ENCODE results near the gene PHF21A. TPM values are rescaled to one million over a fixed set of nuclear protein-coding genes. Genes with fewer than 3 reads are reported as not detected.

The PHF21A gene
- total and polyA plus RNA-seq, 2 experiments from 2014 or later = 42.1 to 55.6 TPM

DNA sequence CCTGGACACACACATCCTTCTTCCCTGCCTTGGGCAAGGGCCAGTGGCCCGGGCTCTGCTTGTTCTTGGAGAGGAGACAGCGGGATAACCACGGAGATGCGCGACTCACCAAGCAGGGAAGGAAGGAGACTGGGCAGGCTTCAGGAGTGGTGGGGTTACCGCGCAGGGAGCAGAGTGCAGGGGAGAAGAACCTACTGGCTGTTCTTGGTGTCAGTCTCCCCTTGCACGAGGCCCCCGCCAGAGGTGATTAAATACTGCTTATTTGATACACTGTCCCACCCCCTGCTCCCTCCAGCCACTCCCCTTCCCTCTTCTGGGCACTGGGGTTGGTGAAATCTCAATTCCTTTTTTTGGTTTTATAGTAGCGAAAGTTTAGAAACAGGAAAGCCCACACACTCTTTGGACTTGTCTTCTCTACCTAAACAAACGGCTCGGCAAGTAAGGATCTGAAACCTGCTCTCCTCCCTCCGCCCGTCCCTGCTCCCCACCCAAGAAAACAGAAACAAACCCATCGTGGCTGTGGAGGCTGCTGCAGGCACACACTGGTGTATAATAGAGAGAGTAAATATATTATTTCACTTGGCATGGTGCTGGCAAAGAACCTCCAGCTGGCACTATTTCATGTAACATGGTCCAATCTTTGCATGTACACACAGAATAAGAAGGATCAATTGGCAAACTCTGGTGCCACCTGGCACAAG is 188.0 kb downstream of the PHF21A start:
- DNase-seq (ENCODE audit: low read depth in 1 of 2, low spot score in 1 of 2) = peak in 1 of 2 donors; percentile 15
- TF ChIP-seq, protein P1, sequence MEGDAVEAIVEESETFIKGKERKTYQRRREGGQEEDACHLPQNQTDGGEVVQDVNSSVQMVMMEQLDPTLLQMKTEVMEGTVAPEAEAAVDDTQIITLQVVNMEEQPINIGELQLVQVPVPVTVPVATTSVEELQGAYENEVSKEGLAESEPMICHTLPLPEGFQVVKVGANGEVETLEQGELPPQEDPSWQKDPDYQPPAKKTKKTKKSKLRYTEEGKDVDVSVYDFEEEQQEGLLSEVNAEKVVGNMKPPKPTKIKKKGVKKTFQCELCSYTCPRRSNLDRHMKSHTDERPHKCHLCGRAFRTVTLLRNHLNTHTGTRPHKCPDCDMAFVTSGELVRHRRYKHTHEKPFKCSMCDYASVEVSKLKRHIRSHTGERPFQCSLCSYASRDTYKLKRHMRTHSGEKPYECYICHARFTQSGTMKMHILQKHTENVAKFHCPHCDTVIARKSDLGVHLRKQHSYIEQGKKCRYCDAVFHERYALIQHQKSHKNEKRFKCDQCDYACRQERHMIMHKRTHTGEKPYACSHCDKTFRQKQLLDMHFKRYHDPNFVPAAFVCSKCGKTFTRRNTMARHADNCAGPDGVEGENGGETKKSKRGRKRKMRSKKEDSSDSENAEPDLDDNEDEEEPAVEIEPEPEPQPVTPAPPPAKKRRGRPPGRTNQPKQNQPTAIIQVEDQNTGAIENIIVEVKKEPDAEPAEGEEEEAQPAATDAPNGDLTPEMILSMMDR (IDR thresholded peaks at IDR 0.05; ENCODE audit: low read depth, low read length) = no peak
- Histone ChIP-seq H3K9me3 (ENCODE audit: low read depth) (no peaks in the 10 kb centered on the region), H3K27ac (peak overlapping the region; percentile 84), H3K4me3 (no peak overlapping the region), H3K4me1 (ENCODE audit: low read depth) (peaks cover 11% of the 10 kb centered on the region), H3K36me3 (peaks cover 46% of the 10 kb centered on the region), H3K27me3 (no peaks in the 10 kb centered on the region)

GRCh38 chr11:45932217-45932616 is 189.0 kb downstream of the PHF21A start:
- no peak overlapping the region for H3K4me3 ChIP-seq
- peaks cover 39% of the 10 kb centered on the region for H3K36me3 ChIP-seq
- peaks cover 11% of the 10 kb centered on the region for H3K4me1 ChIP-seq (ENCODE audit: low read depth)
- H3K9me3 ChIP-seq (ENCODE audit: low read depth) = no peaks in the 10 kb centered on the region
- no peak for DNase-seq (ENCODE audit: low read depth in 1 of 2, low spot score in 1 of 2)
- no peak overlapping the region for H3K27ac ChIP-seq
- TF ChIP-seq, protein P1 (IDR thresholded peaks at IDR 0.05; ENCODE audit: low read depth, low read length) = no peak
- H3K27me3 ChIP-seq = no peaks in the 10 kb centered on the region

DNA sequence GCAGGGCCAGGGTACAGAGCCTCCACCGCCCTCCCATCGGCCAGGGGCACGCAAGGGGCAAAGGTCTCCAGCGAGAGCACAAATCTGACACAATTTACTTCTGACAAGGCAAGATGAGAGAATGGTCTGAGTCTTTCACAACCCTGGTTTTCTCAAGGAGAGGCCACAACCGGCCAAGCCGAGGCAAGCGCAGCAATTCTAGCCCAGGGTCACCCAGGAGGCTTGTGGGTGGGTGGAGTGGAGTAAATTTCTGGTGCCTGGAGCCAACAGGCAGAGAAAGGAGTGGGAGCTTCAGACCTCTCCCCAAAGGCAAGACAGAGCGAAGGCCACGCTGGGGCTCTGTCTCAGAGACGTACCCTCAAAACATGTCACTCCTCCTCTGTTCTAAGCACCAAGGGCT is 189.5 kb downstream of the PHF21A start:
- Histone ChIP-seq H3K27me3 (no peaks in the 10 kb centered on the region), H3K4me1 (ENCODE audit: low read depth) (peaks cover 11% of the 10 kb centered on the region), H3K27ac (peak overlapping the region; percentile 39), H3K9me3 (ENCODE audit: low read depth) (no peaks in the 10 kb centered on the region), H3K4me3 (no peak overlapping the region), H3K36me3 (peaks cover 39% of the 10 kb centered on the region)
- DNase-seq (ENCODE audit: low read depth in 1 of 2, low spot score in 1 of 2) = no peak
- TF ChIP-seq, protein P1 (IDR thresholded peaks at IDR 0.05; ENCODE audit: low read depth, low read length) = no peak

GRCh38 chr11:45930951-45931570 is 190.2 kb downstream of the PHF21A start:
- no peaks in the 10 kb centered on the region for H3K9me3 ChIP-seq (ENCODE audit: low read depth)
- H3K27ac ChIP-seq = peak overlapping the region; percentile 39
- H3K27me3 ChIP-seq = no peaks in the 10 kb centered on the region
- H3K36me3 ChIP-seq = peaks cover 37% of the 10 kb centered on the region
- TF ChIP-seq, protein P1 (IDR thresholded peaks at IDR 0.05; ENCODE audit: low read depth, low read length) = no peak
- H3K4me3 ChIP-seq = no peak overlapping the region
- H3K4me1 ChIP-seq (ENCODE audit: low read depth) = peaks cover 11% of the 10 kb centered on the region
- DNase-seq (ENCODE audit: low read depth in 1 of 2, low spot score in 1 of 2) = no peak

DNA sequence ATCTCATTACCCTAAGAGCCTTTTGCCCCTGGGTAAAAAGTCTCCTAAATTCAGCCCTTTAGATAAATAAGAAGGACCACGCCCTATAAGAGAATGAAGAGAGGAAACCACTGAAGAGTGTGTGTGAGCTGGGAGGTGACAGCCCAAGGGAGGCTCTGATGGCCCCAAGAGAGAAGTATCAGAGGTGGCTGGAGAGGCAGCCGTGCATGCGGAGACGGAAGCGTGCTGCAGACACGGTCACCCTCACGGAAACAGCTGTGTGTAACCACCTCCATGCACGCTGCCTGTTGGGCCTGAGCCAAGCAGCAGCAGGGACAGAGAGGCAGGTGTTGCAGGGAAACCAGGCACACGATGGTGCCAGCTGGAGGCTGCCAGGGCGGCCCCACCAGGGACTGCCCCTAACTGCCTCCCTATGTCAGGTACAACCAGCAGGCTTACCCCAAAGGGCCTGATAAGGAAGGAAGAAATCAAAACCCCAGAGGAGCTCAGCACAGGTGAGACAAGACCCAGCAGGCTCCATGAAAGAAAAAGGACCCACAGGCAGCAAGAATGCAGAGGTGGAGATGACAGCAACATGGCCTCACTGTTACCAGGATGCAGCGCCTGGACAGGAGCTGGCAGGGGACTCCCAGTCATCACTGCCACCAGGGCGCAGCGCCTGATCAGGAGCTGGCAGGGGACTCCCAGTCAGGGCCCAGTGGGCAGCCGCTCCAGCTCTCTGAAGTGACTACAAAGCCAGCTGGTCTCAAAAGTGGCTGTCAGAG is 191.0 kb downstream of the PHF21A start:
- H3K27me3 ChIP-seq = no peaks in the 10 kb centered on the region
- no peak overlapping the region for H3K27ac ChIP-seq
- TF ChIP-seq, protein P1 (IDR thresholded peaks at IDR 0.05; ENCODE audit: low read depth, low read length) = no peak
- H3K4me3 ChIP-seq = no peak overlapping the region
- H3K36me3 ChIP-seq = peaks cover 29% of the 10 kb centered on the region
- no peaks in the 10 kb centered on the region for H3K9me3 ChIP-seq (ENCODE audit: low read depth)
- peaks cover 11% of the 10 kb centered on the region for H3K4me1 ChIP-seq (ENCODE audit: low read depth)
- no peak for DNase-seq (ENCODE audit: low read depth in 1 of 2, low spot score in 1 of 2)

Measured in cardiac muscle cell (in vitro differentiated cells and primary cell).